AG10803 (cell line): ENCODE results near the gene SPDYE16.
A peak's percentile ranks its signal among the peaks of the same experiment; 100 is the strongest.
"Not testable (repeated sequence)": the region's sequence is repeated elsewhere in the genome, so short reads cannot be mapped to it uniquely, and the experiment has no call there.

Experiments used
- DNase-seq: peaks from one replicate; pipeline ENCODE4 v3.0.0; 2010; ENCODE audit warnings: low read depth
- H3K4me3 ChIP-seq: 2 replicates; pipeline ENCODE4 v1.5.1; 2011; ENCODE audit warnings: mild to moderate bottlenecking, low read length, control low read depth
- TF ChIP-seq, protein P1 (sequence below): conservative IDR thresholded peaks from 2 replicates; pipeline ENCODE4 v1.5.1; 2011; ENCODE audit warnings: mild to moderate bottlenecking, low read length, control low read depth, inconsistent platforms

The SPDYE16 gene

DNA sequence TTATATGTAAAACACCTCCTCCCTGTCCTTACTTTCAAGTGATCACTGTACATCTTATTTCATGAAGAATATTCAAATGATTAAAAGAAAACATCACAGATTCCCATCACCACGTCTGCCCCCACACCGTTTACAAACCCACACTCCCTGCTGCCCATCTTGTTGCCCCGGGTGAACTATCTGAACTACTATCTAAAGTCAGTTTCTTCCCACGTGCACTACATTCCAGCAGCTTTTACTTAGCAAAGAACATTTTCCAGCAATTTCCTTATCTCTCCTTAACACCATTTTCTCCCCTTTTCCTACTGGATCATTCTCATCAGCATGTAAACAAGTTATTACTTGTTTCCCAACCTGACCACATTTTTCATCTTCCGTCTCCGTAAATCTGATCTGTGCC lies 16.6 kb upstream of the SPDYE16 start:
- DNase-seq = not testable (repeated sequence)

DNA sequence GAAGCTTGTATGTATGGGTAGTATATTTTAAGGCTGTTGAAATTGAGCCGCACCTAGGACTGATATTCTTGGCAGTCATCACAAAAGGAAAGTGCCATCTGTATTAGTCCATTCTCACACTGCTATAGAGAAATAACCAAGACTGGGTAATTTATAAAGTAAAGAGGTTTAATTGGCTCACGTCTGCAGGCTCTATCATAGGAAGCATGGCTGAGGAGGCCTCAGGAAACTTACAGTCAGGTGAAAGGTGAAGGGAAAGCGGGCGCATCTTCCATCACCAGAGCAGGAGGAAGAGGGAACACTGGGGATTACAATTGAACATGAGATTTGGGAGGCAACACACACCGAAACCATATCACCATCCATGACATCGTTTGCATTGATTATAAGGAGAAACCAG lies 8.9 kb upstream of the SPDYE16 start:
- not testable (repeated sequence) for DNase-seq

More for the DNA sequence above, 16.6 kb upstream of the SPDYE16 start:
- H3K4me3 ChIP-seq = not testable (repeated sequence)

DNA sequence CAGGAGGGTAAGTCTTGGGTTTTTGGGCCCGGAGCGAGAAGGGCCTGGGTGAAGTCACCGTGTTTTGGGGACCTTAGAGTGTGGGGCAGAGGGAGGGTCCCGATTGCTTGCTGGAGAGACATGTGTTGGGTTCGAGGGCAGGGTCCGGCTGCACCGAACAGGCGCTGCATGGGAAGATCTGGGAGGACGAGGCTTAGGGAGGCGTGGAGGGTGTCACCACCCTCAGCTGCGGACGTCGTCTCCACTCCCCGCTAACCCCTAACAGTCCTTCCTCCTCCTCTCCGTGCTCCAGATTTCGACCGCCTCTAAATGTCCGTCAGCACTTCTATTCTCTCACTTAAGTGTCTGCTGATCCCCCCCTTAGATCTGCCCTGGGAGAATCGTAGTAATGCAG lies 6.8 kb upstream of the SPDYE16 start:
- peak overlapping the region; percentile 68 for H3K4me3 ChIP-seq
- DNase-seq = not testable (repeated sequence)

More for the DNA sequence above, 8.9 kb upstream of the SPDYE16 start:
- H3K4me3 ChIP-seq = not testable (repeated sequence)

DNA sequence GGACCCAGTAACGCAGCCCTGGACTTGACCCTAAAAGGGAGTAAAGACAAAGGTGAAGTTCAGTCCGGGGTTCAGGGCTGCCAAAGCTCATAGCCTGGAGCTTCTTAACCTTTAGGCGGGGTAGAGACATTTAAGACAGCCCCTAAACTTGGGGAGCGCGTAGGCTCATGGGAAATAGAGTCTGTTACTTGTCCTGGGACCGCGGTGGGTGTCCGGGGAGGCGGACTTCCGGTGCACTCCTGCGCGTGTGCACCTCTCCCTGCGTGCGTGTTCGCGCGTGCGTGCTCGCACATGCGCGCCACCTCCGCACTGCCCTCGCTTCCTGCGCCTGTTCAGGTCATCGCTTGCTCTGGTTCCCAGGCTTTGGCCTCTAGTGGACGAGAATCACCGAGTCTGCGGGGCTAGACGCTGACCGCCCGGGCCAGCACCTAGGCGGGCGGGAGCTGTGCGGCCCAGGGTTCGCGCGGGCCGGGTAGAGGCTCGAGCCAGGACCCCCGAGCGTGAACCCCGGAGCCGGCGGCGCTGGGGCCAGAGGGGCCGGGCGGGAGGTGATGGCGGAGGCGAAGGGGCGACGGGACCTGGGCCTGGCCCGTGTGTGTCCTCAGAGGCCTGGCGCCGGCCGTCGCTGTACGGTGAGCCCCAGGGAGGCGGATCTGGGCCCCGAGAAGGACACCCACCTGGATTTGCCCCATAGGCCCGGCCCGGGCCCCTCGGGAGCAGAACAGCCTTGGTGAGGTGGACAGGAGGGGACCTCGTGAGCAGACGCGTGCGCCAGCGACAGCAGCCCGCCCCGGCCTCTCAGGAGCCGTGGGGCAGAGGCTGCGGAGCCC lies 6.1 kb upstream of the SPDYE16 start:
- H3K4me3 ChIP-seq = peak overlapping the region; percentile 68
- DNase-seq = peak; percentile 92

DNA sequence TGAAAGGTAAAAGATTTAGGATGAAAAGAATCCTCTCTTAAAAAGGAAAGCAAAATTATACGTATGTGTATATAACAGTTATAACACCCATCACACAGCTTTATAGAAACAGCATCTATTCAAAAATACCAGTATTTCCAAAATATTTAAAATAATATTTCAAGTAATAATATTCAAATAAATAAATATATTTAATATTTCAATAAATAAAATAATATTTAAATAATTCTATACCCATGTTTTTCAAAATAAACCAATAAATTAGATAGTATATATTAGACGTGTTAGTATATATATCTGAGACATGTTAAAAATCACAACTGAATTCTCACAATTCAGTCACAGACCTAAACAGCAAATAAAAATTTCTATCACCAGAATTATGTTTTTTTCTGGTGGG lies 11.5 kb downstream of the SPDYE16 start:
- DNase-seq, H3K4me3 ChIP-seq: not testable (repeated sequence)

DNA sequence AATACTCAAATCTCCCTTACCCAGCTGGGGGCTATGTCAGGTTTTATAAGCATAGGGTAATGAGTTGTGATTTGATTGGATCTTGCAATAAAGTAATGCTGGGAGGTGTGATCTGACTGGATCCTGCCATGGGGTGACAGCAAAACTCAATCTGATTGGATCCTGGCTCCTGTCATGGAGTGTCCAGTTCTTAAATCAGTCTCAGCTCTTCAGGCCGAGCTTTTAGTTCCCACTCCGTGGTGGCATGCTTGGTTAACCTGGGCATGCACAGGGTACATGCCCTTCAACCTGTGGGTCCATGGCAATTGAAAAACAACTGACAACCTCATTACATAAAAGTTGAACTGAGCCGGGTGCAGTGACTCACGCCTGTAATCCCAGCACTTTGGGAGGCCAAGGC lies 16.9 kb downstream of the SPDYE16 start:
- not testable (repeated sequence) for DNase-seq, H3K4me3 ChIP-seq

DNA sequence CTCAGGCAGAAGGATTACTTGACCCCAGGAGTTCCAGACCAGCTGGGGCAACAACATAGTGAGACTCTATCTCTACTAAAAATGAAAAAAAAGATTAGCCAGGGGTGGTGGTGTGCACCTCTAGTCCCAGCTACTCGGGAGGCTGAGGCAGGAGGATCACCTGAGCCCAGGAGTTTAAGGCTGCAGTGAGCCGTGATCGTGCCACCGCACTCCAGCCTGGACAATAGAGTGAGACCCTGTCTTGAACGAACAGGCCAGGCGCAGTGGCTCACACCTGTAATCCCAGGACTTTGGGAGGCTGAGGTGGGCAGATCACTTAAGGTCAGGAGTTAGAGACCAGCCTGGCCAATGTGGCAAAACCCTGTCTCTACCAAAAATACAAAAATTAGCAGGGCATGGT lies 26.2 kb downstream of the SPDYE16 start:
- not testable (repeated sequence) for DNase-seq, H3K4me3 ChIP-seq

DNA sequence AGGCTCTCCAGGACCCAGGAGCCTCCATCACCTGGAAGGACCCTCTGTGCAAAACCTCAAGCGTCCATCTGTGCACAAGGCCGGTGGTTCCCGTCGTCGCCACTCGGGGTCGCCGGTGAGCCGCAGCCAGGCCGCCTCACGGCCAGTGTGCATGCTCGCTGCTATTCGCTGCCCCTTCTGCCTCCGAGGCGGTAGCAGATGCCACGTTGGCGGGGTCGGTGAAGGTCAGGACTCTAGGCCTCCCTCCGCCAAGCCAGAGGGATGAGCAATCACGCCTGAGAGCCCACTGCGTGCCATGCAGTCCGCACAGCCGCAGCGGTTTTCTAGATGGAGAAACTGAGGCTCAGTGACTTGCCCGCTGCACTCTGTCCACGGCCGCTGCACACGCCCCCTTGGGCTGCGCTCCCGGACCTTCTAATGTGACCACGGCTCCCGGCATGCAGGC lies 27.1 kb downstream of the SPDYE16 start:
- peak; percentile 35 for DNase-seq
- TF ChIP-seq, protein P1, sequence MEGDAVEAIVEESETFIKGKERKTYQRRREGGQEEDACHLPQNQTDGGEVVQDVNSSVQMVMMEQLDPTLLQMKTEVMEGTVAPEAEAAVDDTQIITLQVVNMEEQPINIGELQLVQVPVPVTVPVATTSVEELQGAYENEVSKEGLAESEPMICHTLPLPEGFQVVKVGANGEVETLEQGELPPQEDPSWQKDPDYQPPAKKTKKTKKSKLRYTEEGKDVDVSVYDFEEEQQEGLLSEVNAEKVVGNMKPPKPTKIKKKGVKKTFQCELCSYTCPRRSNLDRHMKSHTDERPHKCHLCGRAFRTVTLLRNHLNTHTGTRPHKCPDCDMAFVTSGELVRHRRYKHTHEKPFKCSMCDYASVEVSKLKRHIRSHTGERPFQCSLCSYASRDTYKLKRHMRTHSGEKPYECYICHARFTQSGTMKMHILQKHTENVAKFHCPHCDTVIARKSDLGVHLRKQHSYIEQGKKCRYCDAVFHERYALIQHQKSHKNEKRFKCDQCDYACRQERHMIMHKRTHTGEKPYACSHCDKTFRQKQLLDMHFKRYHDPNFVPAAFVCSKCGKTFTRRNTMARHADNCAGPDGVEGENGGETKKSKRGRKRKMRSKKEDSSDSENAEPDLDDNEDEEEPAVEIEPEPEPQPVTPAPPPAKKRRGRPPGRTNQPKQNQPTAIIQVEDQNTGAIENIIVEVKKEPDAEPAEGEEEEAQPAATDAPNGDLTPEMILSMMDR = peak; percentile 67

DNA sequence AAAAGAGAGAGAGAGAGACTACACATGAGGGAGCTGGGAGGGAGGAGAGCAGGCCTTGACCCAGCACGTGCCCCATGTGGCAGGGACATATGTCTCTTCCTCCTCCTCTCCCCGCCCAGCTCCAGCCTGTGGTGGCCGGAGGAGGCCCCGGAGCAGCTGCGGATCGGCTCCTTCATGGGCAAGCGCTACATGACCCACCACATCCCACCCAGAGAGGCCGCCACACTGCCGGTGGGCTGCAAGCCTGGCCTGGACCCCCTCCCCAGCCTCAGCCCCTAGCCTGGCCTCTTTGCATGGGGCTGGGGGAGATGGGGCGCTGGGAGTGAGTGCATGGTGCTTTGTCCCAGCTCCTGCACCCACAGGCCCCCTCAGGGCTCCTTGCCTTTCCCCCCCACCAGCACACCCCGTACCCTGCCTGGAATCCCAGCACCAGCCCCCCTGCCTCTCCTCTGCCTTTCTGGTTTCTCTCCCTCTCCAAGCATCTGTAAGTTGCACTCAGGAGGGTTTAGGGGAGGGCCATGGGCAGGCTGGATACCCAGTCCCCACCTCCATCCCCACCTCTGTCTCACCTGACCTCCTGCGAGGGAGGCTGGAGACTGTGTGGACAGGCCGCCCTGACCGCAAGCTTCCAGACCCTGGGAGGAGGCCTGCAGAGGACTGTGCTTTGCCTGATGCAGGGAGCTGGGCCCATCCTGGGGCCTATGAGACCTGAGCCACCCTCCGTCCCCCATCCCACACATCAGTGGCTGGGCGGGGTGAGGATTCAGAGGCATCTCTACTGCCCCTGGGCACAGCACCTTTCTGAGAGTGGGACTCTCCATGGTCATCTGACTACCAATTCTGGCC lies 27.9 kb downstream of the SPDYE16 start:
- no peak for DNase-seq
- H3K4me3 ChIP-seq = no peak overlapping the region
- TF ChIP-seq, protein P1 = no peak

More for the DNA sequence above, 27.1 kb downstream of the SPDYE16 start:
- H3K4me3 ChIP-seq = no peak overlapping the region

DNA sequence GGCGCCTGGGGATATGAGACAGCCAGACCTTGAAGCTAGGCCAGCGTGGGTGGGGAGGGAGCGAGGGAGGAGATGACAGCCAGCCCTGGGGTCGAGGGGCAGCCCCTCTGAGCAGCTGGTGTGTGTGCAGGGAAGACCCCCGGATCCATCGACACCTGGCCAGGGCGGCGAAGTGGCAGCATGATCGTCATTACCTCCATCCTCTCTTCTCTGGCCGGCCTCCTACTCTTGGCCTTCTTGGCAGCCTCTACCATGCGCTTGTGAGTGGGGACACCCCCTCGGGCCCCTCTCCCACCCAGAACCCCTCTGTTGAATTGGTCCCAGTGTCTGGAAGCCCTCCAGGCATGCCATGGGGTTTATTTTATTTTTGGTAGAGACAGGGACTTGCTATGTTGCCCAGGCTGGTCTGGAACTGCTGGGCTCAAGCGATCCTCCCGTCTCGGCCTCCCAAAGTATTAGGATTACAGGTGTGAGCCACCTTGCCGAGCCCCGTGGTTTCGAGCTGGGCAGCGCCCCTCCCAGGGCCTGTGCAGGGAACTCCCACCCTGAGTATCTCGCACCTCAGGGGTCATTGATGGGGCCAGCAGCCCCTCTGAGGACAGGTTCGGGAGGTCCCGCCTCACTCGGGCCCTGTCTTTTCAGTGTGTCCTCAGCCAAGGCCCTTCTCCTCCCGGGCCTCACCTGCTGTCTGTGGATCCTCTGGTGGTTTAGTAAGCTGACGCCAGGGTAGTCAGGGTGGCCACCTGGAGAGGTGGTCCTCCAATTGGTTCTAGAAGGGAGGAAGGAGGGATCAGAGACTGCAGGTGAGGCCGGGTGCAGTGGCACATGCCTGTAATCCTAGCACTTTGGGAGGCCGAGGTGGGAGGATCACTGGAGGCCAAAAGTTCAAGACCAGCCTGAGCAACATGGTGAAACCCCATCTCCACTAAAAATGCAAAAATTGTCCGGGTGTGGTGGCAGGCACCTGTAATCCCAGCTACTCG lies 29.0 kb downstream of the SPDYE16 start:
- TF ChIP-seq, protein P1 = no peak
- no peak overlapping the region for H3K4me3 ChIP-seq
- DNase-seq = no peak
